Measurements from ENCODE around the gene TNFRSF19.

The TNFRSF19 gene

GRCh38 chr13:23690668-23691067 lies 120.5 kb downstream of the TNFRSF19 start:
- no peak for DNase-seq

- DNase-seq = no peak
These were observed 122.6 kb downstream of the TNFRSF19 start for GRCh38 chr13:23692816-23693215.

- DNase-seq = no peak
These were observed 125.0 kb downstream of the TNFRSF19 start for GRCh38 chr13:23695196-23695595.

GRCh38 chr13:23695711-23696464 lies 125.7 kb downstream of the TNFRSF19 start:
- peak; percentile 74 to 76 for DNase-seq

GRCh38 chr13:23696610-23697009 lies 126.4 kb downstream of the TNFRSF19 start:
- DNase-seq = no peak

- DNase-seq = no peak
These were observed 127.6 kb downstream of the TNFRSF19 start for GRCh38 chr13:23697772-23698313.

- no peak for DNase-seq
These were observed 129.1 kb downstream of the TNFRSF19 start for GRCh38 chr13:23699271-23699670.

GRCh38 chr13:23701186-23701585 lies 131.0 kb downstream of the TNFRSF19 start:
- no peak for DNase-seq

GRCh38 chr13:23701636-23702035 lies 131.4 kb downstream of the TNFRSF19 start:
- DNase-seq = no peak

- DNase-seq = no peak
These were observed 133.1 kb downstream of the TNFRSF19 start for GRCh38 chr13:23703246-23703860.

- no peak for DNase-seq
These were observed 135.4 kb downstream of the TNFRSF19 start for GRCh38 chr13:23705583-23705982.

- no peak for DNase-seq
These were observed 137.5 kb downstream of the TNFRSF19 start for GRCh38 chr13:23707674-23708073.

- no peak for DNase-seq
These were observed 139.3 kb downstream of the TNFRSF19 start for GRCh38 chr13:23709536-23709935.

- DNase-seq = no peak
These were observed 140.2 kb downstream of the TNFRSF19 start for GRCh38 chr13:23710366-23710765.

- no peak for DNase-seq
These were observed 141.1 kb downstream of the TNFRSF19 start for GRCh38 chr13:23711355-23711754.

- DNase-seq = no peak
These were observed 144.5 kb downstream of the TNFRSF19 start for GRCh38 chr13:23714672-23715071.

- no peak for DNase-seq
These were observed 145.0 kb downstream of the TNFRSF19 start for GRCh38 chr13:23715092-23715761.

- DNase-seq = peak in 1 of 2 experiments; percentile 37
These were observed 145.6 kb downstream of the TNFRSF19 start for GRCh38 chr13:23715762-23716235.

- DNase-seq = no peak
These were observed 146.2 kb downstream of the TNFRSF19 start for GRCh38 chr13:23716401-23716800.

- DNase-seq = no peak
These were observed 148.8 kb downstream of the TNFRSF19 start for GRCh38 chr13:23718996-23719395.

GRCh38 chr13:23722726-23723453 lies 152.7 kb downstream of the TNFRSF19 start:
- no peak for DNase-seq

GRCh38 chr13:23723471-23723870 lies 153.3 kb downstream of the TNFRSF19 start:
- no peak for DNase-seq
